Measurements from ENCODE around the gene ARHGAP22.

- TF ChIP-seq POLR2A (IDR thresholded peaks at IDR 0.05) (no peak), CTCF (IDR thresholded peaks at IDR 0.05) (no peak)
Observed at GRCh38 chr10:48529331-48529730, 75.5 kb downstream of the ARHGAP22 start.
